Stimulated activated CD4-positive, alpha-beta T cell treated with anti-CD3 and anti-CD28 coated beads, Interleukin-1b, Interleukin-23, amount 100 ng/mL, for 24 hours (primary cell): ENCODE results near the gene IFT43.

ENCODE experiments used
- DNase-seq, 4 experiments: peaks; one replicate each; pipeline ENCODE4 v3.0.0-alpha.2; 2020; ENCODE audit warnings: low read depth in 4 of 4, low spot score in 1 of 4

Gene IFT43

GRCh38 chr14:76011930-76012329 is 26.4 kb downstream of the IFT43 start:
- DNase-seq = no peak

- DNase-seq = no peak
These were observed 26.8 kb downstream of the IFT43 start for GRCh38 chr14:76012354-76012753.

GRCh38 chr14:76015191-76015590 is 29.6 kb downstream of the IFT43 start:
- DNase-seq = no peak

GRCh38 chr14:76015668-76016067 is 30.1 kb downstream of the IFT43 start:
- no peak for DNase-seq

- DNase-seq = no peak
These were observed 34.1 kb downstream of the IFT43 start for GRCh38 chr14:76019676-76020075.

- no peak for DNase-seq
These were observed 37.4 kb downstream of the IFT43 start for GRCh38 chr14:76022991-76023390.

GRCh38 chr14:76023757-76024156 is 38.2 kb downstream of the IFT43 start:
- no peak for DNase-seq

- no peak for DNase-seq
These were observed 38.8 kb downstream of the IFT43 start for GRCh38 chr14:76024211-76024907.

GRCh38 chr14:76034566-76034965 is 49.0 kb downstream of the IFT43 start:
- DNase-seq = no peak

- DNase-seq = no peak
These were observed 55.1 kb downstream of the IFT43 start for GRCh38 chr14:76040704-76041103.

- DNase-seq = no peak
These were observed 60.2 kb downstream of the IFT43 start for GRCh38 chr14:76045773-76046172.

- DNase-seq = no peak
These were observed 64.7 kb downstream of the IFT43 start for GRCh38 chr14:76050250-76050649.

- peak; percentile 26 to 43 (median 41) for DNase-seq
These were observed 65.3 kb downstream of the IFT43 start for GRCh38 chr14:76050797-76051392.

GRCh38 chr14:76051717-76052465 is 66.3 kb downstream of the IFT43 start:
- no peak for DNase-seq

- no peak for DNase-seq
These were observed 68.2 kb downstream of the IFT43 start for GRCh38 chr14:76053572-76054355.

- DNase-seq = no peak
These were observed 69.8 kb downstream of the IFT43 start for GRCh38 chr14:76055330-76055729.

- no peak for DNase-seq
These were observed 70.6 kb downstream of the IFT43 start for GRCh38 chr14:76056128-76056527.

GRCh38 chr14:76057914-76058313 is 72.4 kb downstream of the IFT43 start:
- DNase-seq = no peak

- DNase-seq = no peak
These were observed 77.8 kb downstream of the IFT43 start for GRCh38 chr14:76063327-76063726.

- DNase-seq = no peak
These were observed 80.0 kb downstream of the IFT43 start for GRCh38 chr14:76065519-76065918.

GRCh38 chr14:76067536-76067935 is 82.0 kb downstream of the IFT43 start:
- DNase-seq = no peak

- DNase-seq = no peak
These were observed 88.2 kb downstream of the IFT43 start for GRCh38 chr14:76073717-76074116.
